ENCODE data around the gene FAM222A. TPM values are rescaled to one million over a fixed set of nuclear protein-coding genes. Genes with fewer than 3 reads are reported as not detected.

Gene FAM222A
- total RNA-seq, 4 donors from 2014 or later: 7.0 to 24.3 (median 13.5) TPM

- Histone ChIP-seq H3K27ac (peak overlapping the region in 3 of 4 donors; percentile 82 to 88 (median 82)), H3K9me3 (no peaks in the 10 kb centered on the region), H3K4me1 (peaks cover 35 to 39% of the 10 kb centered on the region in 2 donors), H3K27me3 (no peaks in the 10 kb centered on the region), H3K4me3 (peak overlapping the region; percentile 57 to 77 (median 60)), H3K36me3 (no peaks in the 10 kb centered on the region)
- ATAC-seq (no peak), DNase-seq (no peak)
- intact Hi-C loops (cut with DNase I; ENCODE audit: low total_unique reads): loop anchor here (1.0 to 10.0 kb wide), 3 partner anchors 58 to 1030 kb away; partner anchors contain the start of genes GLTP and PPP1CC
- in situ Hi-C loops (cut with MboI; ENCODE audit: low sequenced_read_pairs in 4 of 4): no loop called here
- TF ChIP-seq POLR2A (IDR thresholded peaks at IDR 0.05) (no peak), CTCF (IDR thresholded peaks at IDR 0.05 in 4 of 5, conservative IDR thresholded peaks at IDR 0.05 in 1 of 5) (no peak)
These were observed 1.3 kb downstream of the FAM222A start for GRCh38 chr12:109714913-109715244.

GRCh38 chr12:109715310-109716091, 1.9 kb downstream of the FAM222A start:
- Histone ChIP-seq H3K4me1 (peaks cover 41 to 45% of the 10 kb centered on the region in 2 donors), H3K9me3 (no peaks in the 10 kb centered on the region), H3K27ac (peak overlapping the region; percentile 69 to 88 (median 82)), H3K27me3 (no peaks in the 10 kb centered on the region), H3K36me3 (no peaks in the 10 kb centered on the region), H3K4me3 (peak overlapping the region in 1 of 4 donors; percentile 57)
- DNase-seq: peak in 1 of 2 donors; percentile 35
- in situ Hi-C loops (cut with MboI; ENCODE audit: low sequenced_read_pairs in 4 of 4) (no loop called here), intact Hi-C loops (cut with DNase I; ENCODE audit: low total_unique reads) (loop anchor here (10.0 kb wide), 2 partner anchors 169 to 1029 kb away; partner anchors contain the start of genes GLTP and PPP1CC)
- TF ChIP-seq POLR2A (IDR thresholded peaks at IDR 0.05) (no peak), CTCF (IDR thresholded peaks at IDR 0.05 in 4 of 5, conservative IDR thresholded peaks at IDR 0.05 in 1 of 5) (no peak)
- ATAC-seq: no peak

- H3K27me3 ChIP-seq: no peaks in the 10 kb centered on the region
- peak overlapping the region; percentile 69 to 88 (median 82) for H3K27ac ChIP-seq
- TF ChIP-seq CTCF (IDR thresholded peaks at IDR 0.05 in 4 of 5, conservative IDR thresholded peaks at IDR 0.05 in 1 of 5) (no peak), POLR2A (IDR thresholded peaks at IDR 0.05) (no peak)
- ATAC-seq (no peak), DNase-seq (no peak)
- H3K9me3 ChIP-seq: no peaks in the 10 kb centered on the region
- no peaks in the 10 kb centered on the region for H3K36me3 ChIP-seq
- H3K4me1 ChIP-seq: peaks cover 46 to 51% of the 10 kb centered on the region in 2 donors
- in situ Hi-C loops (cut with MboI; ENCODE audit: low sequenced_read_pairs in 4 of 4): no loop called here
- H3K4me3 ChIP-seq: peak overlapping the region in 1 of 4 donors; percentile 57
- intact Hi-C loops (cut with DNase I; ENCODE audit: low total_unique reads): loop anchor here (10.0 kb wide), 2 partner anchors 169 to 1029 kb away; partner anchors contain the start of genes GLTP and PPP1CC
These were observed 2.5 kb downstream of the FAM222A start for GRCh38 chr12:109716092-109716479.

- ATAC-seq (peak; percentile 46 to 76), DNase-seq (peak; percentile 64 to 77)
- Histone ChIP-seq H3K9me3 (no peaks in the 10 kb centered on the region), H3K36me3 (no peaks in the 10 kb centered on the region), H3K4me3 (peak overlapping the region in 1 of 4 donors; percentile 12), H3K4me1 (peaks cover 52 to 58% of the 10 kb centered on the region in 2 donors), H3K27me3 (no peaks in the 10 kb centered on the region), H3K27ac (peak overlapping the region; percentile 69 to 88 (median 82))
- TF ChIP-seq POLR2A (IDR thresholded peaks at IDR 0.05): no peak
- no peak for TF ChIP-seq CTCF (IDR thresholded peaks at IDR 0.05 in 4 of 5, conservative IDR thresholded peaks at IDR 0.05 in 1 of 5)
- in situ Hi-C loops (cut with MboI; ENCODE audit: low sequenced_read_pairs in 4 of 4) (no loop called here), intact Hi-C loops (cut with DNase I; ENCODE audit: low total_unique reads) (loop anchor here (10.0 kb wide), 2 partner anchors 168 to 1028 kb away; partner anchors contain the start of genes GLTP and PPP1CC)
These were observed 3.1 kb downstream of the FAM222A start for GRCh38 chr12:109716512-109717389.

Measured in gastrocnemius medialis (tissue), 4 donors.